GM19193 (cell line): ENCODE results near the gene SREK1IP1.

Experiments used
- POLR2A ChIP-seq: IDR thresholded peaks from 4 replicates; pipeline ENCODE4 v1.6.1; 2011; ENCODE audit not compliant: insufficient read depth, insufficient read length; ENCODE audit errors: extremely low read depth

SREK1IP1 gene

DNA sequence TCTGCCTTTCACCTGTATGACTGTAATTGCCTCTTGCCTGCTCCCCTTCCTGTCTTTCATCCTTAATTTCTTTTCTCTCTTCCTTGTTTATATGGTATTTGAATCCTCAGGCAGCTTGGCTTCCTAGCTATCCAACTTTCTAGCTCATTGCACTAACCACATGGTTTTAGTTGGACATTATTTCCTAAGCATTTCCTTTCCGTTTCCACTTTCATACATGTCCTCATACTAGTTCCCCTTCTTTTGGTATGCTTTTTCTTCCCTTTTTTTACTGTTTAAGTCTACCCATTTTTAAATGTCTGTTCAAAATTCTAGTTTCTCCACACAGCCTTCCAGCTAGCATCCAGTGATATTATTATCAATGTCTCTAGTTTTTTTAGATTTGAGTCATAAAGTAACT is 6.8 kb upstream of the SREK1IP1 start:
- no peak for TF ChIP-seq POLR2A

DNA sequence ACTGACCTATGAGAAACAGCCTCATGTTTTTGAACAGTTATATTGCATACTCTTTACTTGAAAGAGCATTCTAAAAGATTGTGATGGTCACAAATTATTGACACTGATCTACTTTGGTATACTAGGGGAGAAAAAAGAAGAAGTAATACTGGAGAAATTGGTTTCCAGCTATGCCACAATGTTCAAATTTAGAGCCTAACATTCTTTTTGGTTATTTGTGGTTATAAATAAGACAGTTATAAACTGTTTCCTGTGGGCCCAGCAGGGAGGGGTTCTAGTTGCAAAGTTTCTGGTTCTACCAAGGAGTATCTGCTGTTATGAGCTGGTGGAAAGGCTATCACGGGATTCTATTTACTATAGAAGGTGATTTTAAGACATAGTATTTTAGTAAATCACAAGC is 5.0 kb upstream of the SREK1IP1 start:
- no peak for TF ChIP-seq POLR2A

DNA sequence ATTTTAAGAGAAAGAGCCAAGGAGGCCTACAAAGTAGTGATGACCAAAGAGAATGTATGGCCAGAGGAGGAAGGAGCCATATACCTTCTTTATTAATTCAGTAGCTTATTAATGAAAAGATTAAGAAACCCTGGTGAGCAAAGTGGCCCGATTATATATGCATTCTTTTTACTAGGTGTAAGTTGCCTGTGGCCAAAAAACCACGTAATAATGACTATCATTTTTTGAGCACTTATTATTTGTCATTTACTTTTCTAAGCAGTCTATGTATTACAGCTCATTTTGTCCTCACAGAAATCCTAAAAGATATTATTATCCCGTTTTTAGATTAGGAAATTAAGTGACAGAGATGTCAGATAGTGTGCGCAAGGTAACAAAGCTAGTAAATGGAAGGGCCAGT is 3.2 kb upstream of the SREK1IP1 start:
- no peak for TF ChIP-seq POLR2A

DNA sequence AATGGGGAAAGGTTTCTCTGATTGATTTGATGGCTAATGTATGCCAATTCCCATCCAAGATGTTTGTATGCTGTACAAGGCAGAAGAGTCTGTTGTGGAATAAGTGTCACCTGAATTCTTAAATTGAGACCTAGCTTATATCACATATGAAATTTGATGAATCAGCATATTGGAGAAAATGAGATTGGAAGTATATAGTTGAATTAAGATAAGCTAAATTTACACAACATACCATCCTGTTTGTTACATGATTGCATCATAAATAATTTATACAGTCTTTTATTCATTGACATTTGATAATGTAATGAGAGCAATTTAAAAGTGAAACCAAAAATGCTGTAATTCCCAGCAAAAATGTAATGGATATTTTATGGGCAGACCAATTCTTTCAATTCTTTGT is 1.4 kb upstream of the SREK1IP1 start:
- TF ChIP-seq POLR2A: no peak

- no peak for TF ChIP-seq POLR2A
Measured at GRCh38 chr5:64767959-64768357, 533 bp downstream of the SREK1IP1 start.

DNA sequence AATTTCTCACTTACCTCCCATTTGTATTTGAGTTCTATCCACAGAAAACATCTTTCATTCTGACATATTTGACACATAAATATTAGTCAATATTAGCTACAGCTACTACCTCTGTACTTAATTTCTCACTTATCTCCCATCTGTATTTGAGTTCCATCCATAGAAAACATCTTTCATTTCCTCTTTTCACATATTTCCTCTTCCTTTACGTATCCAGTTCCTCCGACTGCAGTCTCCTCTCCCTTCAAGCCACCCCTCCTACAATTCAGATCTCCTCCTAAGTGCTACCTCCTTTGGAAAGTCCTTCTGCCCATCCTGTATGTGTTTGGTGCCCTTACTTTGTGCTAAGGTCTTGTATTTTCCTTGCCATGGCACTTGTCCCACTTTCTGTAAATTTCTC is 1.6 kb downstream of the SREK1IP1 start:
- TF ChIP-seq POLR2A: no peak

DNA sequence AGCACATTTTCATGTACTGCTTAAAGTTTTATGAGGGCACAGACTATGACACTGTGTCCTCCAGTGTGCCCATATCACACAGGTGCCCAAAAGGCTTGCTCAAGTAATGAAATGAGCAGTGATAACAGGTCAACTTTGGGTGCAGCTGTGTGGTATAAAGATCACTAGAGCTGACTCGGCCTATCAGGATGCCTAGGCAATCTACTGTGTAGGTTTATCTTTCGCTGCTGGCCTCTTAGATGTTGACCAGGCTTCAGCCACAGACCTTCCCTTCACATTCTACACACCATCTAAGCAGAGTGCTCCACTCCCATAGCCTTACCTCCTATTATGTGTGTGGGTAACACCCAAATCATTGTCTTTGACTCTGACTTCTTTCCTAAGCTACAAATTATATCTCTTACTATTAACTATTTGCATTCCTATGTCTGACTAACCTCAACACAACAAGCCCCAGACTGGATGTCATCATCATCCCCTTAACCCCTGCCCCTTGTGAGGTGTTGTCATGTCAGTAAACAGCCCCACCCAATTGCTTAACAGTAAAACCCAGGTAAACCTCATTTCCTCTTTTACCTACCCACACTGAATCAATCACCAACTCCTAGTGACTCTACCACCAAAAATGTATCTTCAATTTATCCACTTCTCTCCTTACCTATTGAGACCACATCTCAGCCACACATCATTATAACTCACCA is 2.5 kb downstream of the SREK1IP1 start:
- no peak for TF ChIP-seq POLR2A

DNA sequence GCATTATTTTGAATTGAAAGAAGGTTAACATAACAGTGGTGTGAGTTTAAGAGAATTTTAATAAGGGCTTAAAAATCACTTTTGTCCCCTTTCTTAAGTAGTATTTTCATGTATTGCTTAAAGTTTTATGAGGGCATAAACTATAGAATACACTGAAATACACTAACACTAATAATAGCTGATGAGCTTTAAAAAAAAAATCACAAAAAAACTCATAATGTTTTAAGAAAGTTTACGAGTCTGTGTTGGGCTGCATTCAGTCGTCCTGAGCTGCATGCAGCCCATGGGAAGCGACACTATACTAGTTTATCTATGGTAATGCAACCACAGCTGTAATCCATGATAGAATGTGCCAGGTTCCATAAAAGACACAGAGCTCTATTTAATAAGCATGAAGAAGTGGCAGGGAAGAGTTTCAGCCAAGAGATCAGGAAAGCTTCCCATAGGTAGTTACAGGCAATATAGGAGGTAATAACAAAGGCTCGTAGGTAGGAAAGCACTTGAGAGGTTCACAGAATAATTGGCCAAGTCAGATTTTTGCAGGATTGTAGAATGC is 4.5 kb downstream of the SREK1IP1 start:
- TF ChIP-seq POLR2A: no peak

DNA sequence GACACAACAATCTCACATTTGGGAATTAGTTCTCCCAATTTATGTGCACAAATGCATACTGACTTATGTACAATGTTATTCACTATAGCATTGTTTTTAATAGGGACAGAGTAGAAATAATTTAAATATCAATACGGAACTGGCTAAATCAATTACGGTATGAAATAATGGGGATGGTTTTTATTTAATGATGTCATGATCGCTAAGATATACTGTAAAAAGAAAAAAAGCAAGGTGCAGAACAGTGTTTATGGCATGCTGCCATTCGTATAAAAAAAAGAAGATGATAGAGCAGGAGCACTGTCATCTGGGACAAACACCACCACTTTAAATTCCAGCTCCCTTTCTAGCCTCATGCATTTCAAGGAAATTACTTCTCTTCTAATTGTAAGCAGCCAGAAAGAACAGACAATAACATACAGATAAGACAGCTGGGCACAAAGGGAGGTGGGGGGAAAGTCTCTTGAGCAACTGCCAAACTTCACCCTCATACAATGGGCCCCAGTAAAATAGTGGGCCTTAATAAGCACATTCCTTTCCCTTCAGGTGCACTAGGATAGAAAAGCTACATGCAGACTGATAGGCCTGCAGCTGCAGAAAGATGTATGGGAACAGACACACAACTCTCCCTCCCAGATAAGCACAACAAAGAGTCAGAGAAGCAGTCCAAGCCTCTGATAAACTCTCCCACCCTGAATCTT is 8.4 kb downstream of the SREK1IP1 start:
- TF ChIP-seq POLR2A: no peak

GRCh38 chr5:64758901-64759300 is 9.6 kb downstream of the SREK1IP1 start:
- no peak for TF ChIP-seq POLR2A

- TF ChIP-seq POLR2A: no peak
Measured at GRCh38 chr5:64754066-64754465, 14.4 kb downstream of the SREK1IP1 start.

DNA sequence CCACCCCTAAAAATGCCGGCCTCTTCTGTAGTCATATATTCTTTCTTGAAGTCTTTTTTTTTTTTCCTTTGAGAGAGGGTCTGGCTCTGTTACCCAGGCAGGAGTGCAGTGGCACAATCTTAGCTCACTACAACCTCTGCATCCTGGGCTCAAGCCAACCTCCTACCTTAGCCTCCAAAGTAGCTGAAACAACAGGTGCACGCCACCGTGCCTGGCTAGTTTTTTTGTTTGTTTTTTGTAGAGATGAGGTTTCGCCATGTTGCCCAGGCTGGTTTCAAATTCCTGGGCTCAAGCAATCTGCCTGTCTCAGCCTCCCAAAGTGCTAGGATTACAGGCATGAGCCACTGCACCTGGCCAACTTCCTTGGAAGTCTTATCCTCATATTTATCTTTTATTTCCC is 19.1 kb downstream of the SREK1IP1 start:
- no peak for TF ChIP-seq POLR2A

DNA sequence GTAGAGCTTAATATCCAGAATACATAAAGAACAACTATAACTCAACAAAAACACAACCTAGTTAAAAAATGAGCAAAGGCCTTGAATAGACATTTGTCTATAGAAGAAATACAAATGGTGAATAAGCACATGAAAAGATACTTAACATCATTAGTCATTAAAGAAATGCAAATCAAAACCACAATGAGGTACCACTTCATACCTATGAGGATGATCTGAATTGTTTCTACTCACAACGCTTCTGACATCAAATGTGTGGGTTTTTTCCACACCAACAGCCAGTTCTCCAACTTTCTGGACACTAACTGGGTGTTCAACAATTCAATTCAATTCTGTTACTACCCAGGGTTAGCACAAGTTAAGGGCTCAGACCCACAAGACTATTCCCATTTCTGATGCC is 22.0 kb downstream of the SREK1IP1 start:
- TF ChIP-seq POLR2A: no peak

DNA sequence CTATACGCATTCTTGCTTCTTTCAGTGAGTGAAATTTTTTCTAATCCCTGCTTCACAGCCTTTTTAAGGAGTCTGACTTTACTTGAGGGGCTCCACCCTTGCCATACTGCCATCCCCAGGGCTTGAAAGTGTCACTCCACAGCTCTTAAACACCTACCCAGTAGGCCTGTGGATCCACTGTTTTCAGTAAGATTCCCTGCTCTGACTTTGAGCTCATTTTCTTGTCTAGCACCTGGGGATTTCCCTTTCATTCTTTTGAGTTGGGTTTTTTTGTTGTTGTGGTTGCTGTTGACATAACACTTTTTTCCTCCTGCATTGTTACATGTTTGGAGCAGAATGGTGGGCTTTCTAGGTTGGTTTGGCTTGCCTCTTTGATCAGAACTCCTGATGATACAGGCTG is 23.6 kb downstream of the SREK1IP1 start:
- TF ChIP-seq POLR2A: no peak

DNA sequence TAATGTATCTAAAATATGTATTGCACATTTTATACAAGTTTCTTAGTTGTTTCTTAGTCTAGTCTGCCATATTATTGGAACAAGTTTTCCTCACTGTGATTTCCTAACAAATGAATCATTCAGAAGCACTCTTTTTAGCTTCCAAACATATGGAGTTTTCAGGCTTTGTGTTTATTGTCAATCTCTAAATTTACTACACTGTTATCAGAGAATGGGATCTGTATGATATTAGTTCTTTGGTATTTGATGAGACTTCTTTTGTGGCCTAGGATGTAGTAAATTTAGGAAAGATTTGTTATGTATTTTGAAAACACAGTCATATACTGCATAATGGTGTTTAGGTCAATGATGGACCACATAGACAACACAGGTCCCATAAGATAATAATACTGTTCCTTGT is 25.7 kb downstream of the SREK1IP1 start:
- TF ChIP-seq POLR2A: no peak

DNA sequence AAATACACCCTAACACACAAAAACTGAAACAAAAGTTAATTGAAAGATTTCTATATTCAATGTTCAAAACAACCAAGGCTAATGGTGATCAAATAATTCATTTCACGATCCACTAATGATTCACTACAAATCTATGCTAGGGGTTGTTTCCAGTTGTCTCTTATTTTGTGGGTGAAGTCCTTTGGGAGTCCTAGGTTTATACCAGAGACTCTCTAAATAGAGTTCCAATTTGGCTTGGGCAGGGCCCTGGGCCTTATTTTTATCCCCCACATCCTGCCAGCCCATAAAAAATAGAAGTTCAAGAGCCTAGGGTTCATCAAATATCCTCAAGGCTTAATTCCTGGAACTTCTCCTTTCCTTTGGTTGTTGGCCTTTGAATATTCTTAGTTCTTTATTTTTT is 26.1 kb downstream of the SREK1IP1 start:
- TF ChIP-seq POLR2A: no peak

DNA sequence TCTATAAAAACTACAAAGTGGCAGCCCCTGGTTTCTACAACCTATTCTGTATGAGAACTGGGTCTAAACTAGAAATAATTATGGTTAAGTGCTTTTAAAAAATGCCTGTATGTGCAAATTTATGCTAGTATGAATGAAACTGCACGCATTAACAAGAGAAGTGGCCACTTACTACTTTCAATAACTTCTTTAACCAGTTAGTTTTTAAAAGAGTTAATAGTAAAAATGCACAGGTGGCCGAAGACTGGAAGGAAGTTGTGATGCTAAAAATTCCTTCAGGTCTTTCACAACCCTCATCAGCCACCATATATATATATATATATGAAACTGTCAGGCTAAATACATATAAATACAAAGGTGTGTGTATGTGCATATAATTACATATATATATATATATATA is 41.3 kb downstream of the SREK1IP1 start:
- no peak for TF ChIP-seq POLR2A

GRCh38 chr5:64722588-64722987 is 45.9 kb downstream of the SREK1IP1 start:
- no peak for TF ChIP-seq POLR2A
